ENCODE results near the gene TFG. TPM values are rescaled to one million over a fixed set of nuclear protein-coding genes. Genes with fewer than 3 reads are reported as not detected.
"Not testable (repeated sequence)": the region's sequence is repeated elsewhere in the genome, so short reads cannot be mapped to it uniquely, and the experiment has no call there.

The TFG gene
- total RNA-seq: 97.7 TPM
- long read RNA-seq, transcript TFG-204 (8 exons, 1,783 nt): minor isoform, 72 of 362 reads
- long read RNA-seq, transcript TFG-208 (8 exons, 1,696 nt): minor isoform, 7 of 362 reads
- long read RNA-seq, transcript TFG-201 (8 exons, 1,978 nt): major isoform, 261 of 362 reads
- long read RNA-seq, partial matches to known transcripts: 7 of 362 reads
- long read RNA-seq, other reads (novel, unspliced or antisense): 11 of 362 reads

DNA sequence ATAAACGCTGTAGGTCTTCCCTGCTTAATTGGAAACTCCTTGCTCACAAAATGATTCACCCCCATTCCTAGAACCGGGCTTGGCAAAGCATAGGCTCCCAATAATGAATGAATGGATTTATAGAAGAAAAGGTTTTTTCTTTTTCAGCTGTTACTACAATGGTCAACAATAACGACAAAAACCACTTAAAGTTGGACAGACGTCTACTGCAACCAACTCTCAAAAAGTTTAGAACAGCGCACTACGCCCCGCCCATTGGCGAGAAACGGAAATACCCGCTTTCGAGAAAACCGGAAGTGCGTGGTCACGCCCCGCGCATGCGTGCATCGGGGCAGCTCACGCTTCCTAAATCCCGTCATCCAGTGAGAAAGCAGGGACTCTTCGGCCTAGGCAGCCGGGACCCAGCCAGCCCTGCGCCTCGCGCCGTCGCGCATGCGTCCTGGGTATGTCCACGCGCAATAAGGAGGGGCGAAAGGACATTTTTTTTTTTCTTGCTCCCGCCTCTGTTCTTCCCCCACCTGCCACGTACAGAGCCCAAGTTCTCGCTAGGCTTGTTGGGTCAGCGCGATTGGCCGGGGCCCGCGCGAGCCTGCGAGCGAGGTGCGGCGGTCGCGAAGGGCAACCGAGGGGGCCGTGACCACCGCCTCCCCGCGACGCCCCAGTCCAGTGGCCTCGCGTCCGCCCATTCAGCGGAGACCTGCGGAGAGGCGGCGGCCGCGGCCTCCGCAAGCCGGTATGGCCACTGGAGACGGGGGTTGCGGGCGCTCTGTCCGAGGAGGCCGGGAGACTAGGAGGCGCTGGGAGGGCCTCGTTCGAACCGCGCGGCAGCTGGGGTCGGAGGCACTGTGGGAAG is at the start of gene TFG:
Gene TFG (plus strand): TSS at position 506 of the 853 bp plus-strand sequence. CDS start 4,192 bp downstream, outside the sequence.
- intact Hi-C loops (cut with DNase I): no loop called here
- ATAC-seq (ENCODE audit: poor library complexity) (peak; percentile 98), DNase-seq (peak; percentile 99)

DNA sequence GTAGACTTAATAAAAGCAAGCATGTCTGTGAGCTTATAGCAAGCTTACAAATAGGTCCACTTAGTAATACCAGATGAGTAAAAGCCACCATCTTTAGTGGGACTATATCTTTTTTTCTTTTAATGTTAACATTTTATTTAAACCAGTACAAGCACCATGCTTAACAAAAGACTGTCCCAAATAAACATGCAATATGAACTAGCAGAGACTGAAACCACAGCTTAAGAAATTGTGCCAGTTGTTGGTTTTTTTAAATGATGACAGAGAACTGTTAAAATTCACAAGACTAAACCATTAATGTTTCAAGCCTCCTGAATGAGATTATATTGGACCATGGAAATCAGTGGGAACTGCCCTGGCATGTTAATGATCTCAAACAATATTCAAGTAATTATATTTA is 48.0 kb upstream of the TFG start:
- ATAC-seq (ENCODE audit: poor library complexity); DNase-seq; intact Hi-C loops (cut with DNase I): not testable (repeated sequence)

- no peak for DNase-seq
- intact Hi-C loops (cut with DNase I): no loop called here
- no peak for ATAC-seq (ENCODE audit: poor library complexity)
Measured at GRCh38 chr3:100662113-100662823, 47.0 kb upstream of the TFG start.

- intact Hi-C loops (cut with DNase I): no loop called here
Measured at GRCh38 chr3:100665230-100665629, 44.1 kb upstream of the TFG start.

GRCh38 chr3:100666699-100667098 is 42.6 kb upstream of the TFG start:
- ATAC-seq (ENCODE audit: poor library complexity); intact Hi-C loops (cut with DNase I); DNase-seq: not testable (repeated sequence)

More at GRCh38 chr3:100665230-100665629, 44.1 kb upstream of the TFG start:
- DNase-seq (no peak), ATAC-seq (ENCODE audit: poor library complexity) (no peak)

GRCh38 chr3:100667316-100667715 is 42.0 kb upstream of the TFG start:
- DNase-seq; ATAC-seq (ENCODE audit: poor library complexity); intact Hi-C loops (cut with DNase I): not testable (repeated sequence)

- ATAC-seq (ENCODE audit: poor library complexity); intact Hi-C loops (cut with DNase I); DNase-seq: not testable (repeated sequence)
Measured at GRCh38 chr3:100670995-100671394, 38.3 kb upstream of the TFG start.

DNA sequence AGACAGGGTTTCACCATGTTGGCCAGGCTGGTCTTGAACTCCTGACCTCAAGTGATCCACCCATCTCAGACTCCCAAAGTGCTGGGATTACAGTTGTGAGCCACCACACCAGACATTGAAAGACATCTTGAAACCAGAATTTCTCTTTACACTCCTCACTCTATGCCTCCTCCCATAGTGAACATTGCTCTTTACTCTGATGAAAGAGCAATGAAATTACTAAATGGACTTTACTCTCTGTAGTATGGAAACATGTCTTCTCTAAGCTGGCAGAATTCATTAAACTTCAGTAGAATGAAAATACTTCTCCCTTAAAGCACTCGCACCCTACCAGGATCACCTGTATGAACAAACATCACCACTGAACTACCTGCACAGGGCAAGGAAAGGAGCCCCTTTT is 27.8 kb upstream of the TFG start:
- DNase-seq (no peak), ATAC-seq (ENCODE audit: poor library complexity) (no peak)
- intact Hi-C loops (cut with DNase I): no loop called here

DNA sequence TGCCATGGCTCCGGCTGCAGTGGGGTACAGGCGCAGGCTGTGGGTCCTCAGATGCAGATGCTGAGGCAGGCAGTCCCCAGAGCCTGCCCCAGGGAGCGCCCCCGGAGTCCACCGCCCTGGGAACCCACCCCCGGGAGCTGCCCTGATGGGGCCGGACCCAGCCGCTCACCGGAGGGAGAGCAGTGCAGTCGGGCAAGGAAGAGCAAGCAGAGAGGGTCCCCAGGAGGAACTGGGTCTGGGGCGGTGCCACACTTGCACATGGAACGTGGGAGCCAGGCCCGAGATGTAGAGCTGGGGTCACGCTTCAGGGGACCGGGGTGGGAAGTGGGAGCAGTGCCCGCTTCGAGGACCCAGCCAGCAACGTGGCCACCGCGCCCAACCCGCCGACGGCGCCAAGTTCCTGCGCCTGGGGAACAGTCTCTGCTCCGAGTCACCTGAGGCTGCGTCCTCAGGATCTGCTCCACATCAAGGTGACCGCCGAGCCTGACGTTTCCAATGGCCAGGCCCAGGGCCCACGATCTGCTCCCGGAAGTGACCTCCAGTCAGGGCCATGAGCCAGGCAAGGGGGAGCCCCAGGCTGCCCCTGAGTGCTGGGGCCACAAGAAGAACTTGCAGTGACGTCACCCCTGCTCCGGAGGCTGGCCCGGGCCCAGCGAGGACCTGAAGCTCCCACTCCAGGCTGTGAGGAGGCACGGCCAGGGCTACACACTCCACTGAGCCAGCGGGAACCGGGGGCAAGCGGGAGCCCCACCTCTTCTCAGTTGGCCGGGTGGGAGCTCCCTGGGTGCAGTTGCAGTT is 27.0 kb upstream of the TFG start:
- DNase-seq (peak; percentile 64), ATAC-seq (ENCODE audit: poor library complexity) (peak; percentile 61)
- intact Hi-C loops (cut with DNase I): no loop called here

DNA sequence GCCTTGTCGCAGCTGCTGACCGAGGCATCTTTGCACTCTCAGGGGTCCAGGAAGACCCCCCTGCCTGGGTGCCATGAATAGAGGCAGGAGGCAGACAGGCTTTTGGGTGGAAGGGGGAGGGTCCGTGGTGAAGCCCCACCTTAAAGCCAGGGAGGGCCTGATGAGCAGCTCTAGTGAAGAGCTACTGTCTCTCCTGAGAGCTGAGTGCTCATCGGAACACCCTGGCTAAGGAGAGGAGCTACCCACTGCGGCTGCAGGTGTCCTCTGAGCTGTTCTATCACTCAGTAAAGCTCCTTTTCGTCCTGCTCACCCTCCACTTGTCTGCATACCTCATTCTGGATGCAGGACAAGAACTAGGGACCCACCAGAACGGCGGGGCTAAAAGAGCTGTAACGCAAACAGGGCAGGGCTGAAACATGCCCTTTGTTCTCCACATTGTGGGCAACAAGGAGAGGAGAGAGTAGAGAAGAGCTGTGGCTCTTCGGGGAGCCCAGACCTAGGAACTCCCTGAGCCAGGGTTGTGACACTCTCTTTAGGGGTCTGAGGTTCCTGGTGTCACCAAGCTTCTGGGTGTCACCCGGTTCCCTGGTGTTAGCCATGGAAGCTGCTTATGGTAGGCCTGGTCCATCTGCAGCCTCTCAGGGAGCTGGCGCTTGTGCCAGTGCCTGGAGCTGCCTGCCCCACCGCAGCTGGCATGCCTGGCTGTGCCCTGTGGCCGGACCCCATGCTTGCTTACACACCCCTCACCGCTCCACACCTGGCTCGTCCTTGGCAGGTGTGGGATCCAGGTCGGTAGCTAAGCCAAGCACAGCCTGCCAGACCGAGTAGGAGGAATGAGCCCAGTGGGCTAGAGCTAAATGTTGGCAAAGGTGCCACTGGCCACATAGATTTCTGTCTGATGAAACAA is 26.2 kb upstream of the TFG start:
- intact Hi-C loops (cut with DNase I): no loop called here
- DNase-seq: no peak
- peak; percentile 15 for ATAC-seq (ENCODE audit: poor library complexity)

- intact Hi-C loops (cut with DNase I): no loop called here
- DNase-seq (no peak), ATAC-seq (ENCODE audit: poor library complexity) (no peak)
Measured at GRCh38 chr3:100693225-100693624, 16.1 kb upstream of the TFG start.

- ATAC-seq (ENCODE audit: poor library complexity): no peak
- no peak for DNase-seq
- intact Hi-C loops (cut with DNase I): no loop called here
Measured at GRCh38 chr3:100695696-100696095, 13.6 kb upstream of the TFG start.

DNA sequence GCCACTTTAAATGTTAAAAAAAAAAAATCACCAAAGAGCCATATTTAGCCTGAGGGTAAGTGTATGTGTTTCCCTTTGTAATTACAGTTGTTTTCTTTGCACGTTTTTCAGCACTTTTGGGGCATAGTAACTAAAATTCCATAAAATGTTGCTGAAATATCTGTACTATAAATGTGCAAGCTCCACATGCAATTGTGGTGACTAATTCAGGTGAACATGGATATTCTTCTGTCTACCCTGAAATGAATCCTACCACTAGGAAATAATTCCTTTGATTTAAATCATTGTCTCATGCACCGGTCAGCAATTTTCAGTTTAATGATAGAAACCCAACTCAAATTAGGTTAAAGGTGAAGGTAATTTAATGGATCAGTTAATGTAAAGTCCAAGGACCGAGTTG is 13.1 kb upstream of the TFG start:
- ATAC-seq (ENCODE audit: poor library complexity) (no peak), DNase-seq (no peak)
- intact Hi-C loops (cut with DNase I): no loop called here

GRCh38 chr3:100697172-100697571 is 12.1 kb upstream of the TFG start:
- peak; percentile 33 for DNase-seq
- ATAC-seq (ENCODE audit: poor library complexity): no peak
- intact Hi-C loops (cut with DNase I): no loop called here

DNA sequence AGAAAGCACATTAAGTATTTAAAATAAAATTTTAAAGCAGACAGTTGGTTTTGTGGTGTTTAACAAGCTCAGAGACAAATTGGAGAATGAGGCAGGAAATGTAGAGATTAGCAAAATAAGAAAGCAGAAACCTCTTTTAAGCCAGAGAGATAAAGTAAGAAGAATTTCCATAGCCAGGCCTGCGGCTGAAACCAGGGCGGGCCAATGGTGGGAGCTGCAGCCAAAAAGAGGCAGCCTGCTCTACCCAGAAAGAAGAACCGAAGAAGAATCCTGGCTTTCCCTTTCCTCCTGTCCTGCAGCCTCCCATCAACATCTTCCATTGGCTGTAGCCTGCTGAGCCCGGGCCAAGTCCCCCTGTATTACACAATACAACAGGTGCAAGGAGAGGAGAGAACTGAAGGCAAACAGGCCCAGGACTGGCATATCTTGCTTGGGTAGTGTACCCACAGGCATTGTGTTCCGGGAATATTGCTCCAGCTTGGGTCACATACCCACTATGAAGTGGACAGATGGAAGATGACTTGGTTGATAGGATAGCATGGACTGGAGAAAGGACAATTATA is 11.5 kb upstream of the TFG start:
- ATAC-seq (ENCODE audit: poor library complexity): no peak
- peak; percentile 28 for DNase-seq
- intact Hi-C loops (cut with DNase I): no loop called here

- no peak for DNase-seq
- intact Hi-C loops (cut with DNase I): no loop called here
- no peak for ATAC-seq (ENCODE audit: poor library complexity)
Measured at GRCh38 chr3:100698736-100699135, 10.6 kb upstream of the TFG start.

DNA sequence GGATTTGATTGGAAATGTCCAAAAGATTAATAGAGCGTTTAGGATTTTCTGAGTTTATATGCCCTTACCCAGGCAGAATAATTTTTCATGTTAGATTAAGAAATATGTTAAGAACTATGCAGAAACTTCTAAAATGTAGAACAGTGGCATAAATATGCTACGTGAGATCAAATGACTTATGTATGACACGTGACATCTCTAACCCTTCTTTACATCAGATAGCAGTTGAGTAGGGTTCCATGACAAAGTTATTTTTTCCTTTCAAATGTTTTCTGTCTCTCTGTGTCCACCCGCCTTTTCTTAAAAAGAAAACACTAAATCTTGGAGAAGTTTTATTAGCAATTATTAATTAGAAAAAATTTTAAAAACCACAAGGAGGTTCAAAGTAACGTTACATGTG is 8.6 kb upstream of the TFG start:
- ATAC-seq (ENCODE audit: poor library complexity) (no peak), DNase-seq (no peak)
- intact Hi-C loops (cut with DNase I): no loop called here
